Coronary artery (tissue), 2 donors: ENCODE measurements around the gene LMF1.

Experiments
- DNase-seq: peaks from one replicate; pipeline ENCODE4 v3.0.0-alpha.2; 2017; ENCODE audit warnings: low spot score
- H3K27ac ChIP-seq, 2 donors: fragments of 200-600 bp; sonication (generic); one replicate each; pipeline ENCODE4 v1.5.1; 2016 to 2019
- H3K4me3 ChIP-seq: fragments of 200-600 bp; sonication (generic); 2 replicates; pipeline ENCODE4 v1.5.1; 2016; ENCODE audit warnings: mild to moderate bottlenecking, moderate library complexity
- TF ChIP-seq, protein P1 (sequence below): fragments of 200-600 bp; sonication (generic); IDR thresholded peaks from one replicate; pipeline ENCODE4 v1.5.1; 2019; ENCODE audit warnings: antibody characterized with exemption

Gene LMF1

DNA sequence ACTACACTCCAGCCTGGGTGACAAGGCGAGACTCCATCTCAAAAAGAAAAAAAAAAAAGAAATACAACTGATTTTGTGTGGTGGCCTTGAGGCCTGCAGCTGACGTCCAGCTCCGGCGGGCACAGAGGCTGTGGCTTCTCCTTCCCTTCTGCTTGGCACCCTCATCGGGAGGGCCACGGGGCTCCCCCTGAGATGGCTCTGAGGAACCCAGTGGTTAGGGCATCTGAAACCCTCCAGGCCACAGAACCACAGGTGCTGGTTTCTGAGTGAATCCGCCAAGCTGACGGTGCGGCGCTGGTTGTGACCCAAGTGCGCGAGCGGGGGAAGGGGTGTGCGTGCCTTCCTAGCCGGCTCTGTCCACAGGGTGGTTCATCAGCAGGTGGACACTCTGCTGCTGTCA is 63.4 kb downstream of the LMF1 start:
- Histone ChIP-seq H3K27ac (no peak overlapping the region), H3K4me3 (no peak overlapping the region)
- DNase-seq, result no peak
- TF ChIP-seq, protein P1, sequence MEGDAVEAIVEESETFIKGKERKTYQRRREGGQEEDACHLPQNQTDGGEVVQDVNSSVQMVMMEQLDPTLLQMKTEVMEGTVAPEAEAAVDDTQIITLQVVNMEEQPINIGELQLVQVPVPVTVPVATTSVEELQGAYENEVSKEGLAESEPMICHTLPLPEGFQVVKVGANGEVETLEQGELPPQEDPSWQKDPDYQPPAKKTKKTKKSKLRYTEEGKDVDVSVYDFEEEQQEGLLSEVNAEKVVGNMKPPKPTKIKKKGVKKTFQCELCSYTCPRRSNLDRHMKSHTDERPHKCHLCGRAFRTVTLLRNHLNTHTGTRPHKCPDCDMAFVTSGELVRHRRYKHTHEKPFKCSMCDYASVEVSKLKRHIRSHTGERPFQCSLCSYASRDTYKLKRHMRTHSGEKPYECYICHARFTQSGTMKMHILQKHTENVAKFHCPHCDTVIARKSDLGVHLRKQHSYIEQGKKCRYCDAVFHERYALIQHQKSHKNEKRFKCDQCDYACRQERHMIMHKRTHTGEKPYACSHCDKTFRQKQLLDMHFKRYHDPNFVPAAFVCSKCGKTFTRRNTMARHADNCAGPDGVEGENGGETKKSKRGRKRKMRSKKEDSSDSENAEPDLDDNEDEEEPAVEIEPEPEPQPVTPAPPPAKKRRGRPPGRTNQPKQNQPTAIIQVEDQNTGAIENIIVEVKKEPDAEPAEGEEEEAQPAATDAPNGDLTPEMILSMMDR, result no peak

DNA sequence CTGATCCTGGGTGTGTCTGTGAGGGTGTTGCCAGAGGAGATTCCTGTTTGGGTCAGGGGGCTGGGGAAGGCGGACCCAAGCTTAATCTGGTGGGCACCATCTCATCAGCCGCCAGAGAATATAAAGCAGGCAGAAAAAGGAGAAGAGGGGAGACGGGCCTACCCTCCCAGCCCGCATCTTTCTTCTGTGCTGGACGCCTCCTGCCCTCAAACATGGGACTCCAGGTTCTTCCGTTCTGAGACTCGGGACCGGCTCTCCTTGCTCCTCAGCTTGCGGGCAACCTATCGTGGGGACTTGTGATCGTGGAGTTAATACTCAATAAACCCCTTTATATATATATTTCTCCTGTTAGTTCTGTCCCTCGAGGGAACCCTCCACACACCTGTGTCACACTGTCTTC is 64.5 kb downstream of the LMF1 start:
- DNase-seq, result no peak
- Histone ChIP-seq H3K27ac (no peak overlapping the region), H3K4me3 (no peak overlapping the region)
- TF ChIP-seq, protein P1, result no peak

DNA sequence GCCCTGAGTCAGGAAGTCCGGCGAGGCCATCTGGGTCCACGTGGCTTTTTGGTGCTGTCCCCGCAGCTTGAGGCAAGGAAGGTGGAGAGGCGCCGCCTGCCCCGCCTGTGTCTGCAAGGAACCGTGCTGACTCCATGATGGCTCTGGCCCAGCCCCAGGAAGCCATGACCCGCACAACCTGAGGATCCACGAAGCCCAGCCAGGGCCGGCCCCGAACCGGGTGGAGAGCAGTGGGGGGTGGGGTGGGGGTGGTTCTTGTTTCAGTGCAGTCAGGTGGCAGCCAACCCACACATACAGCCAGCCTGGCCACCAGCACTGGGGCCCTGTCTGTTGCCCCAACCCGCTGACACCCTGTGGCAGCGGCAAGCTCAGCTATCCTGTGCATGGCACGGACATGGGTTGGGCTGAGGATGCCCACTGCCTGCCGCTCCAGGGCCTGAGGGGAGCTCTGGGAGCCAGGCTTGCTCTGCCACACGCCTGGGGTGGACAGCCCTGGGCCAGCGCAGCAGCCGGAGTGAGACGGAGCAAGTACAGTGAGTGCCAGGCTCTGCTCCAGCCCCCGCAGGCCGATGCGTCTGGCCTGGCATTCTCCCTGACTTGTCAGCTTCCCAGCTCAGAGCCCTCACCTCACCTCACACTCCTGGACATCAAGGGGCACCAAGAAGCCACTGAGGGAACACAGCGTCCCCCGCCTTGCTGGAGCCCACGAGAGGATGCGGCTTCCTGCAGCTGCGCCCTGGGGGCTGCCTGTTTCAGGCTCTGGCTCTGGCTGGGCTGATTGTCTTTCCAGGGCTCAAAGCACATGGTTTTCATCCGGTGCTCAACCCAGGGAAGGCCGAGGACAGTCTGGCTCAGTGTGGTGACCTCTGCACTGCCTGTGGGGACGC is 68.8 kb downstream of the LMF1 start:
- H3K27ac ChIP-seq, result no peak overlapping the region
- H3K4me3 ChIP-seq, result no peak overlapping the region
- TF ChIP-seq, protein P1, result no peak
- no peak for DNase-seq

DNA sequence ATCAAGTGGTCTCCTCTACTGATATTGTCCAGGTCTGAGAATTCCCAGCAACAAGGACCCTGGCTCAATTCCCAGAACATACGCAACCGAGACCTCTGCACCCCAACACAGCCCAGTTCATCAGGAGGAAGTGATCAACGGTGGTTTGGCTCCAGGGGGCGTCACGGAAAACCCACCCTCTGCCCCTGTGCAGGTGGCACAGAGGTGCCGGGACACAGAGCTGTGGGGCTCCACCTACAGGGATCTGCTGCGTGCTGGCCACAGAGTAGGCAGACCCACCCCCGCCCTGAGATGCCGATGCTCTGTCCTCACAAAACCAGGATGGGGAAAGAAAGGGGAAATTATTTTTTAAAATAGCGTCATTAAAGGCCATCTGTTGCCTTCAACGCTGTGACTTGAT is 69.6 kb downstream of the LMF1 start:
- Histone ChIP-seq H3K4me3 (no peak overlapping the region), H3K27ac (no peak overlapping the region)
- DNase-seq, result no peak
- TF ChIP-seq, protein P1, result no peak

DNA sequence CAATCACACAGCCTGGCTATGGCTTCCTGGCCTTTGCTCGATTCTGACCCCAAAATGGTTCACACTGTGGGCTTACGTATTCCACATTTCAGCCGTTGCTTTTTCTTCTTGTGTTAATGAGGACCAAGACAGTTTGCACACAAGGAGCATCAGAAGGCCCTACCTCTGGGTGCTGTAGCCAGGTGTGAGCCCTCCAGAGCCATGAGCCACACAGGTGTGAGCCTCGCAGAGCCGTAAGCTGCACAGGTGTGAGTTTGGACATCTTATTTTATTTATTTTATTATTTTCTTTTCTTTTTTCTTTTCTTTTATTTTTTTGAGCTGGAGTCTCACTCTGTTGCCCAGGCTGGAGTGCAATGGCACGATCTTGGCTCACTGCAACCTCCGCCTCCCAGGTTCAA is 70.6 kb downstream of the LMF1 start:
- DNase-seq, result no peak
- TF ChIP-seq, protein P1, result no peak
- Histone ChIP-seq H3K4me3 (no peak overlapping the region), H3K27ac (no peak overlapping the region)

DNA sequence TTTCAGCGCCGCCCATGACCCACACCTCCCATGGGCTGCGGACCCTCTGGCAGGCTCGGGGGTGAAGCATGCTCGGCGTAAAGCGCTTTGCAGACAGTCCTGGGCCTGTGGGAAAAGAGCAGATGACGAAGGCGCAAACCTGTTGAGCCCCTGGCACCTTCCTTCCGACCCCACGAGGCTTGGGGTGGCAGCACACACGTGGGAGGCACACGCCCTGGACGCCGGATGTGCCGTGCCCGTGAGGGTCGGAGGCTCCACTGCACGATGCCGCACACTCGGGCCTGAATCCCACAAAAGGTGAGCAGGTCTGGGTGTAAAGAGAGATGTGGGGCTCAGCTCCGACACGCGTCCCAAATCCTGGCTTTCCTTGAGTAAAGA is 71.1 kb downstream of the LMF1 start:
- H3K27ac ChIP-seq, result no peak overlapping the region
- TF ChIP-seq, protein P1, result no peak
- H3K4me3 ChIP-seq, result no peak overlapping the region
- DNase-seq, result no peak
